NCI-H2227 (cell line): ENCODE data around the gene AHSG.
"Not testable (repeated sequence)": the region's sequence is repeated elsewhere in the genome, so short reads cannot be mapped to it uniquely, and the experiment has no call there.

Experiments
- DNase-seq: peaks from one replicate; lab custom pipeline; 2025; ENCODE audit not compliant: unreplicated experiment; lab: John Stamatoyannopoulos, UW

AHSG gene

GRCh38 chr3:186617036-186617946 is 4.4 kb downstream of the AHSG start:
- peak; percentile 85 for DNase-seq

GRCh38 chr3:186618318-186618938 is 5.6 kb downstream of the AHSG start:
- DNase-seq, result no peak

GRCh38 chr3:186619787-186620212 is 6.9 kb downstream of the AHSG start:
- DNase-seq, result no peak

GRCh38 chr3:186620213-186621092 is 7.6 kb downstream of the AHSG start:
- DNase-seq, result no peak

GRCh38 chr3:186621894-186622650 is 9.2 kb downstream of the AHSG start:
- no peak for DNase-seq

GRCh38 chr3:186622651-186623310 is 9.9 kb downstream of the AHSG start:
- DNase-seq, result no peak

GRCh38 chr3:186624598-186624997 is 11.7 kb downstream of the AHSG start:
- no peak for DNase-seq

GRCh38 chr3:186625600-186626042 is 12.8 kb downstream of the AHSG start:
- DNase-seq, result no peak

GRCh38 chr3:186626254-186626847 is 13.5 kb downstream of the AHSG start:
- DNase-seq, result no peak

- DNase-seq, result no peak
Observed at GRCh38 chr3:186627852-186628414, 15.1 kb downstream of the AHSG start.

- no peak for DNase-seq
Observed at GRCh38 chr3:186628756-186629155, 15.9 kb downstream of the AHSG start.

- no peak for DNase-seq
Observed at GRCh38 chr3:186630950-186631641, 18.2 kb downstream of the AHSG start.

- no peak for DNase-seq
Observed at GRCh38 chr3:186633481-186633880, 20.6 kb downstream of the AHSG start.

- not testable (repeated sequence) for DNase-seq
Observed at GRCh38 chr3:186634207-186634606, 21.3 kb downstream of the AHSG start.

GRCh38 chr3:186635532-186635931 is 22.7 kb downstream of the AHSG start:
- DNase-seq, result no peak

- DNase-seq, result no peak
Observed at GRCh38 chr3:186636536-186636935, 23.7 kb downstream of the AHSG start.

GRCh38 chr3:186637686-186638085 is 24.8 kb downstream of the AHSG start:
- DNase-seq, result no peak

GRCh38 chr3:186638259-186638658 is 25.4 kb downstream of the AHSG start:
- no peak for DNase-seq
